ENCODE measurements around the gene FAU. TPM values are rescaled to one million over a fixed set of nuclear protein-coding genes. Genes with fewer than 3 reads are reported as not detected.

The FAU gene
- total RNA-seq, 2 experiments from 2014 or later, result 1,138 to 1,149 TPM

GRCh38 chr11:65134240-65134951 is 12.5 kb upstream of the FAU start, which contains the start of gene SYVN1:
TSS of gene SYVN1 (minus strand) at chr11:65134519. CDS start at chr11:65133601, 918 bp downstream.
- H3K36me3 Mint-ChIP-seq, result peaks cover 9% of the 10 kb centered on the region
- peak; percentile 94 for DNase-seq
- H3K4me3 Mint-ChIP-seq, result peak within 1 kb of the TSS; percentile 99
- intact Hi-C loops (cut with micrococcal nuclease), result loop anchor here (1.0 to 10.0 kb wide), 4 partner anchors 12 to 130 kb away; partner anchors contain the start of genes CDCA5, FAU, MRPL49 and POLA2
- H3K4me1 Mint-ChIP-seq (ENCODE audit: low read depth), result peaks cover 31% of the 10 kb centered on the region
- ChIA-PET CTCF (interaction anchor here (1.3 to 4.1 kb wide), 7 partner anchors 10 to 196 kb away, joined by 4 to 24 read pairs (median 7); partner anchors contain the start of genes CAPN1, FAU, MRPL49 and TM7SF2), POLR2A (interaction anchor here (1.0 to 2.9 kb wide), 17 partner anchors 8 to 338 kb away, joined by 3 to 32 read pairs (median 5); partner anchors contain the start of genes CAPN1, FAU, MRPL49 and POLA2)
- H3K27me3 Mint-ChIP-seq, result no peaks in the 10 kb centered on the region
- H3K9me3 Mint-ChIP-seq, result no peaks in the 10 kb centered on the region
- H3K27ac Mint-ChIP-seq, result peak within 1 kb of the TSS; percentile 99

GRCh38 chr11:65133724-65134123 is 11.8 kb upstream of the FAU start:
- H3K36me3 Mint-ChIP-seq, result peaks cover 9% of the 10 kb centered on the region
- H3K27me3 Mint-ChIP-seq, result no peaks in the 10 kb centered on the region
- CTCF ChIA-PET, result interaction anchor here (1.3 to 4.1 kb wide), 3 partner anchors 9 to 22 kb away, joined by 4 to 24 read pairs (median 8); partner anchors contain the start of genes TM7SF2 and ZNHIT2

GRCh38 chr11:65132988-65133700 is 11.2 kb upstream of the FAU start:
- intact Hi-C loops (cut with micrococcal nuclease), result loop anchor here (1.0 to 10.0 kb wide), 2 partner anchors 37 to 132 kb away; partner anchors contain the start of genes POLA2 and VPS51
- H3K36me3 Mint-ChIP-seq, result peaks cover 9% of the 10 kb centered on the region
- peak; percentile 80 for DNase-seq
- no peaks in the 10 kb centered on the region for H3K27me3 Mint-ChIP-seq
- CTCF ChIA-PET, result interaction anchor here (1.3 to 4.1 kb wide), 3 partner anchors 9 to 22 kb away, joined by 4 to 24 read pairs (median 8); partner anchors contain the start of genes TM7SF2 and ZNHIT2
- POLR2A ChIA-PET, result interaction anchor here (0.7 to 2.9 kb wide), 4 partner anchors 12 to 95 kb away, joined by 3 to 32 read pairs (median 6); partner anchors contain the start of genes CAPN1, FAU, MRPL49 and TM7SF2
- H3K4me3 Mint-ChIP-seq, result peak overlapping the region; percentile 99
- H3K27ac Mint-ChIP-seq, result peak overlapping the region; percentile 99
- no peaks in the 10 kb centered on the region for H3K9me3 Mint-ChIP-seq
- peaks cover 31% of the 10 kb centered on the region for H3K4me1 Mint-ChIP-seq (ENCODE audit: low read depth)

More at GRCh38 chr11:65133724-65134123, 11.8 kb upstream of the FAU start:
- Mint-ChIP-seq H3K27ac (peak overlapping the region; percentile 99), H3K9me3 (no peaks in the 10 kb centered on the region), H3K4me1 (ENCODE audit: low read depth) (peaks cover 31% of the 10 kb centered on the region), H3K4me3 (peak overlapping the region; percentile 99)
- no peak for DNase-seq
- intact Hi-C loops (cut with micrococcal nuclease), result loop anchor here (1.0 to 10.0 kb wide), 5 partner anchors 11 to 131 kb away; partner anchors contain the start of genes CDCA5, FAU, MRPL49 and POLA2
- POLR2A ChIA-PET, result interaction anchor here (1.0 to 2.9 kb wide), 4 partner anchors 12 to 128 kb away, joined by 6 to 32 read pairs (median 10); partner anchors contain the start of genes CAPN1, FAU, MRPL49 and POLA2

- POLR2A ChIA-PET, result interaction anchor here (0.7 to 1.7 kb wide), 4 partner anchors 10 to 96 kb away, joined by 3 to 8 read pairs (median 4); partner anchors contain the start of genes FAU, MRPL49 and ZNHIT2
- CTCF ChIA-PET, result interaction anchor here (0.9 to 4.1 kb wide), 5 partner anchors 11 to 100 kb away, joined by 3 to 24 read pairs (median 5); partner anchors contain the start of genes FAU, MRPL49 and TM7SF2
- H3K9me3 Mint-ChIP-seq, result no peaks in the 10 kb centered on the region
- peaks cover 31% of the 10 kb centered on the region for H3K4me1 Mint-ChIP-seq (ENCODE audit: low read depth)
- intact Hi-C loops (cut with micrococcal nuclease), result loop anchor here (10.0 kb wide), 1 partner anchor 132 kb away; the partner anchor contains the start of gene POLA2
- peak overlapping the region; percentile 99 for H3K27ac Mint-ChIP-seq
- H3K36me3 Mint-ChIP-seq, result peaks cover 9% of the 10 kb centered on the region
- DNase-seq, result no peak
- no peaks in the 10 kb centered on the region for H3K27me3 Mint-ChIP-seq
- H3K4me3 Mint-ChIP-seq, result peak overlapping the region; percentile 99
These were observed 10.5 kb upstream of the FAU start for GRCh38 chr11:65132238-65132987.

GRCh38 chr11:65131895-65132237 is 9.9 kb upstream of the FAU start:
- no peaks in the 10 kb centered on the region for H3K9me3 Mint-ChIP-seq
- H3K27ac Mint-ChIP-seq, result no peak overlapping the region
- H3K36me3 Mint-ChIP-seq, result peaks cover 11% of the 10 kb centered on the region
- H3K4me3 Mint-ChIP-seq, result no peak overlapping the region
- ChIA-PET POLR2A (interaction anchor here (0.9 to 1.7 kb wide), 3 partner anchors 10 to 32 kb away, joined by 3 to 8 read pairs (median 6); partner anchors contain the start of genes FAU, MRPL49 and ZNHIT2), CTCF (interaction anchor here (0.9 to 1.9 kb wide), 4 partner anchors 10 to 99 kb away, joined by 3 to 8 read pairs (median 4); partner anchors contain the start of genes FAU and MRPL49)
- H3K4me1 Mint-ChIP-seq (ENCODE audit: low read depth), result peaks cover 31% of the 10 kb centered on the region
- no peaks in the 10 kb centered on the region for H3K27me3 Mint-ChIP-seq
- intact Hi-C loops (cut with micrococcal nuclease), result loop anchor here (10.0 kb wide), 1 partner anchor 133 kb away; the partner anchor contains the start of gene POLA2
- no peak for DNase-seq

GRCh38 chr11:65131417-65131776 is 9.5 kb upstream of the FAU start:
- Mint-ChIP-seq H3K36me3 (peaks cover 15% of the 10 kb centered on the region), H3K4me3 (no peak overlapping the region), H3K9me3 (no peaks in the 10 kb centered on the region), H3K4me1 (ENCODE audit: low read depth) (peaks cover 27% of the 10 kb centered on the region), H3K27me3 (no peaks in the 10 kb centered on the region), H3K27ac (no peak overlapping the region)
- DNase-seq, result no peak
- intact Hi-C loops (cut with micrococcal nuclease), result loop anchor here (10.0 kb wide), 1 partner anchor 133 kb away; the partner anchor contains the start of gene POLA2
- POLR2A ChIA-PET, result interaction anchor here (0.9 to 1.7 kb wide), 3 partner anchors 9 to 32 kb away, joined by 3 to 8 read pairs (median 6); partner anchors contain the start of genes FAU, MRPL49 and ZNHIT2
- CTCF ChIA-PET, result interaction anchor here (0.9 to 1.9 kb wide), 4 partner anchors 10 to 99 kb away, joined by 3 to 8 read pairs (median 4); partner anchors contain the start of genes FAU and MRPL49

GRCh38 chr11:65130631-65131416 is 8.9 kb upstream of the FAU start:
- CTCF ChIA-PET, result interaction anchor here (1.1 to 1.9 kb wide), 4 partner anchors 9 to 20 kb away, joined by 4 to 8 read pairs (median 4); partner anchors contain the start of genes FAU, MRPL49 and ZNHIT2
- H3K27me3 Mint-ChIP-seq, result no peaks in the 10 kb centered on the region
- H3K9me3 Mint-ChIP-seq, result no peaks in the 10 kb centered on the region
- no peak overlapping the region for H3K27ac Mint-ChIP-seq
- DNase-seq, result no peak
- POLR2A ChIA-PET, result interaction anchor here (1.5 to 1.7 kb wide), 2 partner anchors 9 to 13 kb away, joined by 6 to 8 read pairs; partner anchors contain the start of genes FAU, MRPL49 and ZNHIT2
- H3K4me1 Mint-ChIP-seq (ENCODE audit: low read depth), result peaks cover 22% of the 10 kb centered on the region
- intact Hi-C loops (cut with micrococcal nuclease), result loop anchor here (10.0 kb wide), 1 partner anchor 134 kb away; the partner anchor contains the start of gene POLA2
- H3K36me3 Mint-ChIP-seq, result peaks cover 20% of the 10 kb centered on the region
- H3K4me3 Mint-ChIP-seq, result no peak overlapping the region

GRCh38 chr11:65129649-65130441 is 7.9 kb upstream of the FAU start:
- intact Hi-C loops (cut with micrococcal nuclease), result loop anchor here (10.0 kb wide), 1 partner anchor 135 kb away; the partner anchor contains the start of gene POLA2
- Mint-ChIP-seq H3K27me3 (no peaks in the 10 kb centered on the region), H3K4me3 (no peak overlapping the region), H3K9me3 (no peaks in the 10 kb centered on the region), H3K36me3 (peaks cover 27% of the 10 kb centered on the region), H3K27ac (no peak overlapping the region), H3K4me1 (ENCODE audit: low read depth) (peaks cover 19% of the 10 kb centered on the region)
- DNase-seq, result no peak
- ChIA-PET POLR2A (interaction anchor here (0.6 kb wide), 1 partner anchor 7 kb away, joined by 4 read pairs; no protein-coding TSS in a partner anchor), CTCF (interaction anchor here (1.1 kb wide), 1 partner anchor 13 kb away, joined by 4 read pairs; the partner anchor contains the start of gene ZNHIT2)

Measured in activated CD4-positive, alpha-beta memory T cell treated with anti-CD3 and anti-CD28 coated beads for 36 hours (primary cell).